RWPE2 (cell line): ENCODE results near the gene CLEC1A.

Experiments used
- ATAC-seq: fragments of 200-7000 bp; cut with Tn5 transposase; 3 replicates; pipeline ENCODE4 v1.9.1; 2021; ENCODE audit warnings: low read depth
- DNase-seq: peaks from one replicate; pipeline ENCODE4 v3.0.0-alpha.2; 2020; ENCODE audit warnings: low spot score
- H3K27ac ChIP-seq: fragments of 450-650 bp; 2 replicates; pipeline ENCODE4 v1.5.1; 2017; ENCODE audit warnings: mild to moderate bottlenecking; ENCODE audit not compliant: poor library complexity, severe bottlenecking
- H3K27me3 ChIP-seq: fragments of 250-450 bp; sonication (Bioruptor Pico); 2 replicates; pipeline ENCODE4 v1.5.1; 2021; ENCODE audit warnings: mild to moderate bottlenecking, moderate library complexity; ENCODE audit not compliant: insufficient read depth, poor library complexity, severe bottlenecking
- H3K36me3 ChIP-seq: fragments of 250-450 bp; sonication (Bioruptor Pico); 2 replicates; pipeline ENCODE4 v1.5.1; 2020; ENCODE audit warnings: low read depth, mild to moderate bottlenecking, moderate library complexity
- H3K4me1 ChIP-seq: fragments of 250-450 bp; sonication (Bioruptor Pico); 2 replicates; pipeline ENCODE4 v1.5.1; 2021; ENCODE audit warnings: mild to moderate bottlenecking, moderate library complexity; ENCODE audit not compliant: insufficient read depth, poor library complexity, severe bottlenecking
- H3K4me3 ChIP-seq: fragments of 250-450 bp; sonication (Bioruptor Pico); 2 replicates; pipeline ENCODE4 v1.5.1; 2021; ENCODE audit warnings: mild to moderate bottlenecking, moderate library complexity; ENCODE audit not compliant: severe bottlenecking
- H3K9me3 ChIP-seq: fragments of 250-450 bp; sonication (Bioruptor Pico); 2 replicates; pipeline ENCODE4 v1.5.1; 2021; ENCODE audit warnings: mild to moderate bottlenecking, moderate library complexity; ENCODE audit not compliant: severe bottlenecking
- CTCF ChIP-seq: fragments of 450-650 bp; IDR thresholded peaks from one replicate; pipeline ENCODE4 v1.5.1; 2017; ENCODE audit warnings: mild to moderate bottlenecking, moderate library complexity; ENCODE audit not compliant: poor library complexity, severe bottlenecking

The CLEC1A gene

GRCh38 chr12:10135126-10135525, 36.3 kb upstream of the CLEC1A start:
- Histone ChIP-seq H3K36me3 (no peaks in the 10 kb centered on the region), H3K9me3 (no peaks in the 10 kb centered on the region), H3K4me1 (no peaks in the 10 kb centered on the region), H3K27ac (no peak overlapping the region), H3K4me3 (no peak overlapping the region), H3K27me3 (no peaks in the 10 kb centered on the region)
- DNase-seq (no peak), ATAC-seq (no peak)
- no peak for TF ChIP-seq CTCF

GRCh38 chr12:10132850-10133370, 34.1 kb upstream of the CLEC1A start:
- no peaks in the 10 kb centered on the region for H3K36me3 ChIP-seq
- H3K9me3 ChIP-seq: no peaks in the 10 kb centered on the region
- no peak for TF ChIP-seq CTCF
- no peaks in the 10 kb centered on the region for H3K4me1 ChIP-seq
- ATAC-seq: no peak
- H3K27me3 ChIP-seq: no peaks in the 10 kb centered on the region
- no peak for DNase-seq
- H3K4me3 ChIP-seq: no peak overlapping the region
- no peak overlapping the region for H3K27ac ChIP-seq

- Histone ChIP-seq H3K27me3 (no peaks in the 10 kb centered on the region), H3K36me3 (no peaks in the 10 kb centered on the region), H3K9me3 (no peaks in the 10 kb centered on the region), H3K27ac (no peak overlapping the region), H3K4me3 (no peak overlapping the region), H3K4me1 (no peaks in the 10 kb centered on the region)
- ATAC-seq: no peak
- DNase-seq: no peak
- no peak for TF ChIP-seq CTCF
Measured at GRCh38 chr12:10131111-10131690, 32.4 kb upstream of the CLEC1A start.

GRCh38 chr12:10130042-10130441, 31.3 kb upstream of the CLEC1A start, which contains the start of gene CLEC7A:
TSS of gene CLEC7A (minus strand) at chr12:10130199. CDS start at chr12:10130082, 117 bp downstream.
- H3K4me3 ChIP-seq: no peak within 1 kb of the TSS
- H3K9me3 ChIP-seq: no peaks in the 10 kb centered on the region
- H3K4me1 ChIP-seq: no peaks in the 10 kb centered on the region
- no peaks in the 10 kb centered on the region for H3K36me3 ChIP-seq
- ATAC-seq: no peak
- no peak within 1 kb of the TSS for H3K27ac ChIP-seq
- no peak for DNase-seq
- TF ChIP-seq CTCF: no peak
- no peaks in the 10 kb centered on the region for H3K27me3 ChIP-seq

- ATAC-seq: no peak
- Histone ChIP-seq H3K27me3 (no peaks in the 10 kb centered on the region), H3K4me1 (no peaks in the 10 kb centered on the region), H3K4me3 (no peak overlapping the region), H3K9me3 (no peaks in the 10 kb centered on the region), H3K27ac (no peak overlapping the region), H3K36me3 (no peaks in the 10 kb centered on the region)
- no peak for TF ChIP-seq CTCF
- DNase-seq: no peak
Measured at GRCh38 chr12:10128687-10129086, 29.9 kb upstream of the CLEC1A start.
